SH-SY5Y (cell line): ENCODE measurements around the gene PSME1.

Experiments used
- GATA2 ChIP-seq: IDR thresholded peaks from 2 replicates; pipeline ENCODE4 v1.6.1; 2011; ENCODE audit warnings: mild to moderate bottlenecking, low read depth, low read length
- GATA3 ChIP-seq: IDR thresholded peaks from 2 replicates; pipeline ENCODE4 v1.6.1; 2011; ENCODE audit warnings: low read depth, mild to moderate bottlenecking, low read length, moderate library complexity

DNA sequence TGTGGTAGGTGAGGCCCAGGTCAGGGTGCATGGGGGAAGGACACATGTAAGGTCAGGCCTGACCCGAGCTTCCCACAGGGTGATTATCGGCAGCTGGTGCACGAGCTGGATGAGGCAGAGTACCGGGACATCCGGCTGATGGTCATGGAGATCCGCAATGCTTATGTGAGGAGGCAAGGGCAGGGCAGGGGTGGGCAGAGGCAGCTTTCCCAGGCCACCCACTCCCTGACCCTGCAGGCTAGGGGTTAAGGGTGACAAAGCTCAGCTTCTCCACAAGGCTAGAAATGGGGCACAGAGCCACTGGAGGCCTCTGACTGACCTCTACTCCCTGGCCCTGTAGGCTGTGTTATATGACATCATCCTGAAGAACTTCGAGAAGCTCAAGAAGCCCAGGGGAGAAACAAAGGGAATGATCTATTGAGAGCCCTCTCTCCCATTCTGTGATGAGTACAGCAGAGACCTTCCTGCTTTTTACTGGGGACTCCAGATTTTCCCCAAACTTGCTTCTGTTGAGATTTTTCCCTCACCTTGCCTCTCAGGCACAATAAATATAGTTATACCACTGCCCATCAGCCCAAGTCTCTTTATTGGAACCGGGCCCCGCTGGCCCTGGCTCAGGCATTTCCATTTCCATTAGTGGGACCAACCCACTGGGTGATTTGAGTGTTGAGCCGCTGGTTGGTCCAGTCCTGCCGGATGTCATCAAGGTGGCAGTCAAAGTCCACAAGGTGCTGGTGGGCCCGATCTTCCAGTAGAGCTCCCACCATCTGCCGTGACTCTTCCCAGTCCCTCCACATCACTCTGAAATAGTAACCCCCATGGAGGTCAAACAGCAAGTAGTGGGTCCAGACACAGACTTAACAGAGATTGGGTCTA lies 2.6 kb downstream of the PSME1 start:
- TF ChIP-seq GATA2 (no peak), GATA3 (no peak)
